Astrocyte of the cerebellum (primary cell): ENCODE results near the gene UBR3.
"Not testable (repeated sequence)": the region's sequence is repeated elsewhere in the genome, so short reads cannot be mapped to it uniquely, and the experiment has no call there.

Experiments
- DNase-seq: peaks from one replicate; pipeline ENCODE4 v3.0.0-alpha.2; 2011; ENCODE audit warnings: low read depth
- H3K4me3 ChIP-seq: 2 replicates; pipeline ENCODE4 v1.5.1; 2011; ENCODE audit warnings: mild to moderate bottlenecking, low read depth, low read length, moderate library complexity
- in situ Hi-C: cut with HindIII; loops from 2 replicates; pipeline ENCODE4 v1.10.0; 2017; ENCODE audit warnings: low sequenced_read_pairs
- TF ChIP-seq, protein P1 (sequence below): IDR thresholded peaks from 2 replicates; pipeline ENCODE4 v1.5.1; 2012; ENCODE audit warnings: low read length, low read depth, moderate library complexity, mild to moderate bottlenecking; ENCODE audit errors: missing control alignments

The UBR3 gene

DNA sequence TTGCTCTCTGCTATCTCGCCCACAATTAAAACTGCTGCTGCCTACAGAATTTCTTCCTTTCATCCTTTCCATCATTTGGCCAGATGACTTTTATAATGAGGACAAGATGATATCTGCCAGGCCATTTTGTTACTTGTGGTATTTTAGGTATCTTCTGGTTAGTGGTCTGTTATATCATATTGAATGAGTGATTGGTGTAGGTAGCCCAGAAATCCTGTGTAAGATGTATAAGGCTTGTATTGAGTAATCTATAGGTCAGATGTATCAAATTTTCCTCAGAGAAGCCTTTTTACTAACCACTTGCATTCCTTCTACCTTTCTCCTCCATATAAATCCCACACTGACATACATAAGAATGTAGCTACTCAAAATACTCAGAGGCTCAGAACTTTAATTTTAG, 118.3 kb downstream of the UBR3 start:
- DNase-seq: no peak
- in situ Hi-C loops: no loop called here
- TF ChIP-seq, protein P1, sequence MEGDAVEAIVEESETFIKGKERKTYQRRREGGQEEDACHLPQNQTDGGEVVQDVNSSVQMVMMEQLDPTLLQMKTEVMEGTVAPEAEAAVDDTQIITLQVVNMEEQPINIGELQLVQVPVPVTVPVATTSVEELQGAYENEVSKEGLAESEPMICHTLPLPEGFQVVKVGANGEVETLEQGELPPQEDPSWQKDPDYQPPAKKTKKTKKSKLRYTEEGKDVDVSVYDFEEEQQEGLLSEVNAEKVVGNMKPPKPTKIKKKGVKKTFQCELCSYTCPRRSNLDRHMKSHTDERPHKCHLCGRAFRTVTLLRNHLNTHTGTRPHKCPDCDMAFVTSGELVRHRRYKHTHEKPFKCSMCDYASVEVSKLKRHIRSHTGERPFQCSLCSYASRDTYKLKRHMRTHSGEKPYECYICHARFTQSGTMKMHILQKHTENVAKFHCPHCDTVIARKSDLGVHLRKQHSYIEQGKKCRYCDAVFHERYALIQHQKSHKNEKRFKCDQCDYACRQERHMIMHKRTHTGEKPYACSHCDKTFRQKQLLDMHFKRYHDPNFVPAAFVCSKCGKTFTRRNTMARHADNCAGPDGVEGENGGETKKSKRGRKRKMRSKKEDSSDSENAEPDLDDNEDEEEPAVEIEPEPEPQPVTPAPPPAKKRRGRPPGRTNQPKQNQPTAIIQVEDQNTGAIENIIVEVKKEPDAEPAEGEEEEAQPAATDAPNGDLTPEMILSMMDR: no peak
- H3K4me3 ChIP-seq: no peak overlapping the region

GRCh38 chr2:169946092-169946491, 118.8 kb downstream of the UBR3 start:
- in situ Hi-C loops: no loop called here

DNA sequence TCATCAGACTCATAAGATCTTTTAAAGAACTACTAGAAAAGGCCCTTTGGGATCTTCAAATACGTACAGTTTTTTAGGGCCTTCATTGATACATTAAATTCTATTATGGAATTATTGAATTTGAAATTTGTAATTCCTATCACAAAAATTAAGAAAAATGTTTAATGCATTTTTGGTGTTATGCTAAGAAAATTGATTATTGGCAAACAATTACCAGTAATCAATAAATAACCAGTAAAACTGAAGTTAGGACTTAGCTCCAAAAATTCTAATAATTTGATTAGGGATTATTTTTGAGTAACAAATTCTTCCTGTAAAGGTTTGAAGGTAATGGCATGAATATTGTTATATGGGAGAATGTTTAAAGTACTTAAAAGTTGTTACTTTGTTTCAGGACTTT, 119.3 kb downstream of the UBR3 start:
- TF ChIP-seq, protein P1: no peak
- no peak overlapping the region for H3K4me3 ChIP-seq
- DNase-seq: no peak
- in situ Hi-C loops: no loop called here

More at GRCh38 chr2:169946092-169946491, 118.8 kb downstream of the UBR3 start:
- H3K4me3 ChIP-seq: no peak overlapping the region
- TF ChIP-seq, protein P1: no peak
- no peak for DNase-seq

GRCh38 chr2:169955940-169956339, 128.7 kb downstream of the UBR3 start:
- no peak for DNase-seq
- in situ Hi-C loops: no loop called here
- TF ChIP-seq, protein P1: no peak
- no peak overlapping the region for H3K4me3 ChIP-seq

- DNase-seq, in situ Hi-C loops: not testable (repeated sequence)
These were observed 130.0 kb downstream of the UBR3 start for GRCh38 chr2:169957219-169957618.

DNA sequence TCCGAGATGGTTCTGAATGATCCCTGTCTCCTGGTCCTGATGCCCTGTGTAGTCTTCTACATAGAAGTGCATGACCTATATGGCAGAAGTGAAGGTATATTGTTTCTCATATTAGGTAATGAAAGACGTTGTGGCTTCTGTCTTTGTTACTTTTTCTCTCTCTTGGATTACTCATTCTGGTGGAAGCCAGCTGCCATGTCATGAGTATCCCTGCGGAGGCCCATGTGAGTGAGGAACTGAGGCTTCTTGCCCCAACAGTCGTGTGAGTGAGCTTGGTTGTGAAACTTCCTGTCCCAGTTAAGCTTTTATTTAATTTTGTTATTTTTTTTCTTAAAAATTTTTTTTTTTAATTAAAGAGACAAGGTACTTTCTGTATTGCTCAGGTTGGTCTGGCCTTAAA, 134.7 kb downstream of the UBR3 start:
- DNase-seq: no peak
- no peak overlapping the region for H3K4me3 ChIP-seq
- TF ChIP-seq, protein P1: no peak
- in situ Hi-C loops: no loop called here

More at GRCh38 chr2:169957219-169957618, 130.0 kb downstream of the UBR3 start:
- H3K4me3 ChIP-seq: not testable (repeated sequence)

- in situ Hi-C loops: no loop called here
- DNase-seq: no peak
- no peak overlapping the region for H3K4me3 ChIP-seq
- TF ChIP-seq, protein P1: no peak
These were observed 136.5 kb downstream of the UBR3 start for GRCh38 chr2:169963786-169964185.
